Uterus (tissue), 4 donors: ENCODE results near the gene PPM1M. TPM values are rescaled to one million over a fixed set of nuclear protein-coding genes. Genes with fewer than 3 reads are reported as not detected.
"Not testable (repeated sequence)": the region's sequence is repeated elsewhere in the genome, so short reads cannot be mapped to it uniquely, and the experiment has no call there.

Experiments used
- DNase-seq, 2 donors: peaks; one replicate each; pipeline ENCODE4 v3.0.0-alpha.2; 2019 to 2020
- H3K27ac ChIP-seq, 2 donors: fragments of 200-600 bp; sonication (generic); 1 replicate in 1 of 2; 2 replicates in 1 of 2; pipeline ENCODE4 v1.5.1; 2016 to 2018
- H3K27me3 ChIP-seq, 2 donors: fragments of 200-600 bp; sonication (generic); one replicate each; pipeline ENCODE4 v1.5.1; 2018 to 2019; ENCODE audit warnings: control low read depth in 1 of 2
- H3K36me3 ChIP-seq, 2 donors: fragments of 200-600 bp; sonication (generic); one replicate each; pipeline ENCODE4 v1.5.1; 2019; ENCODE audit warnings: control low read depth in 1 of 2
- H3K4me1 ChIP-seq, 2 donors: fragments of 200-600 bp; sonication (generic); one replicate each; pipeline ENCODE4 v1.5.1; 2018 to 2019; ENCODE audit warnings: control low read depth in 1 of 2
- H3K4me3 ChIP-seq, 2 donors: fragments of 200-600 bp; sonication (generic); 1 replicate in 1 of 2; 2 replicates in 1 of 2; pipeline ENCODE4 v1.5.1; 2018 to 2019; ENCODE audit warnings: mild to moderate bottlenecking in 1 of 2
- H3K9me3 ChIP-seq, 2 donors: fragments of 200-600 bp; sonication (generic); one replicate each; pipeline ENCODE4 v1.5.1; 2019; ENCODE audit warnings: control low read depth in 1 of 2
- POLR2A ChIP-seq, 2 donors: fragments of 450-650 bp; IDR thresholded peaks; one replicate each; pipeline ENCODE4 v1.6.1; 2016; ENCODE audit warnings: antibody characterized with exemption in 2 of 2, mild to moderate bottlenecking in 1 of 2, moderate library complexity in 1 of 2
- intact Hi-C: fragments of 100-400 bp; cut with DNase I; formaldehyde crosslinking; loops from one replicate; pipeline ENCODE4 v1.15.1; 2023; ENCODE audit warnings: low total_unique reads
- total RNA-seq, 4 donors: library from RNA; depleted of rRNA in 3 of 4; stranded (reverse); fragments of >200 nt in 3 of 4; gene quantifications; one replicate each; pipeline versions ENCODE4 v1.1.0 to v1.2.4, GENCODE V29; 2014 to 2023
- TF ChIP-seq, protein P1 (sequence below), 4 experiments: fragments of 200-600 bp in 2 of 4; fragments of 450-650 bp in 2 of 4; sonication (generic) in 2 of 4; IDR thresholded peaks; one replicate each; pipeline ENCODE4 v1.5.1; 2016 to 2019; ENCODE audit warnings: antibody characterized with exemption in 4 of 4, mild to moderate bottlenecking in 2 of 4, moderate library complexity in 1 of 4
- donor health status: DM: yes; HTN: yes; CAD: no.

PPM1M gene
- total RNA-seq, 4 donors from 2014 or later, result 23.9 to 32.3 (median 31.5) TPM

DNA sequence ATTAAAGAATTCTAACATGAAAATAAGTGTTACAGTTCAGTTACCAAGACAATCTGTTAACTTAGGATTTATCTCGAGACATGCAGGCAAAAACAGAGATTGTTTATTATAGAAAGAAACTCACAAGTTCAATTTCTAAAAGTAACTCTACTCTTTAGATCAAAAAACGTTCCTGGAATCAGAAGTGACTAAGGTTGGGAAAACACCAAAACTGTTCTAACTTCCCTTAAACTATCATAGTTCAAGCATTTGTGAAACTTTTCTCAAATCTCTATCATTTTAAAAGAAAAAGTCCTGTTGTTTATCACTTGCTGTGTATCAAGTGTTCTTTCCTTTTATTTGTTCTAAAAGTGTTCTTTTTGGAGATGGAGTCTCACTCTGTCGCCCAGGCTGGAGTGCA, 24.2 kb downstream of the PPM1M start:
- no peaks in the 10 kb centered on the region for H3K36me3 ChIP-seq
- intact Hi-C loops, result no loop called here
- H3K27ac ChIP-seq, result peak overlapping the region; percentile 35 to 74

DNA sequence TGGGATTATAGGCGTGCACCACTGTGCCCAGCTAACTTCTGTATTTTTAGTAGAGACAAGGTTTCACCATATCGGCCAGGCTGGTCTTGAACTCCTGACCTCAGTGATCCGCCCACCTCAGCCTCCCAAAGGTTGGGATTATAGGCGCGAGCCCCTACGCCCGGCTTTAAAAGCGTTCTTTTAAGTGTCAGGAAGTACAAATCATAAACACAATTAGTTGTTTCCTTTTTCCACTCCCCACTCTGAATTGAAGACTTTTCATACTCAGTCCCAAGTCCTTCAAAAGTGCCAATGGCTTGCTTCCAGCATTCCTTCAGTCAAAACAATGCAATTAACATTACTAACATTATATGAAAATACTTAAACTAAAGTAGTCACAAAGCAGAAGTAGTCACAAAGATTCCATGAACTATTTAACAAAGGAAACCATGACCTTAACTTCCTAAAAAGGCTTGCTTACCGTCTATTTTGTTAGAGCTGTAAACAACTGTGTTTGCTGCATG, 24.7 kb downstream of the PPM1M start:
- no peaks in the 10 kb centered on the region for H3K36me3 ChIP-seq
- H3K4me3 ChIP-seq, result no peak overlapping the region
- TF ChIP-seq, protein P1, sequence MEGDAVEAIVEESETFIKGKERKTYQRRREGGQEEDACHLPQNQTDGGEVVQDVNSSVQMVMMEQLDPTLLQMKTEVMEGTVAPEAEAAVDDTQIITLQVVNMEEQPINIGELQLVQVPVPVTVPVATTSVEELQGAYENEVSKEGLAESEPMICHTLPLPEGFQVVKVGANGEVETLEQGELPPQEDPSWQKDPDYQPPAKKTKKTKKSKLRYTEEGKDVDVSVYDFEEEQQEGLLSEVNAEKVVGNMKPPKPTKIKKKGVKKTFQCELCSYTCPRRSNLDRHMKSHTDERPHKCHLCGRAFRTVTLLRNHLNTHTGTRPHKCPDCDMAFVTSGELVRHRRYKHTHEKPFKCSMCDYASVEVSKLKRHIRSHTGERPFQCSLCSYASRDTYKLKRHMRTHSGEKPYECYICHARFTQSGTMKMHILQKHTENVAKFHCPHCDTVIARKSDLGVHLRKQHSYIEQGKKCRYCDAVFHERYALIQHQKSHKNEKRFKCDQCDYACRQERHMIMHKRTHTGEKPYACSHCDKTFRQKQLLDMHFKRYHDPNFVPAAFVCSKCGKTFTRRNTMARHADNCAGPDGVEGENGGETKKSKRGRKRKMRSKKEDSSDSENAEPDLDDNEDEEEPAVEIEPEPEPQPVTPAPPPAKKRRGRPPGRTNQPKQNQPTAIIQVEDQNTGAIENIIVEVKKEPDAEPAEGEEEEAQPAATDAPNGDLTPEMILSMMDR (IDR thresholded peaks at IDR 0.05), result no peak
- no peak for TF ChIP-seq POLR2A (IDR thresholded peaks at IDR 0.05)
- no peaks in the 10 kb centered on the region for H3K9me3 ChIP-seq
- H3K27ac ChIP-seq, result peak overlapping the region; percentile 35 to 74
- peaks cover 6 to 13% of the 10 kb centered on the region in 2 donors for H3K4me1 ChIP-seq
- intact Hi-C loops, result no loop called here
- no peak for DNase-seq
- no peaks in the 10 kb centered on the region for H3K27me3 ChIP-seq

More for the DNA sequence above, 24.2 kb downstream of the PPM1M start:
- Histone ChIP-seq H3K4me3 (no peak overlapping the region), H3K9me3 (no peaks in the 10 kb centered on the region), H3K4me1 (peaks cover 6 to 13% of the 10 kb centered on the region in 2 donors), H3K27me3 (no peaks in the 10 kb centered on the region)
- DNase-seq, result no peak
- TF ChIP-seq, protein P1 (IDR thresholded peaks at IDR 0.05), result no peak
- no peak for TF ChIP-seq POLR2A (IDR thresholded peaks at IDR 0.05)

DNA sequence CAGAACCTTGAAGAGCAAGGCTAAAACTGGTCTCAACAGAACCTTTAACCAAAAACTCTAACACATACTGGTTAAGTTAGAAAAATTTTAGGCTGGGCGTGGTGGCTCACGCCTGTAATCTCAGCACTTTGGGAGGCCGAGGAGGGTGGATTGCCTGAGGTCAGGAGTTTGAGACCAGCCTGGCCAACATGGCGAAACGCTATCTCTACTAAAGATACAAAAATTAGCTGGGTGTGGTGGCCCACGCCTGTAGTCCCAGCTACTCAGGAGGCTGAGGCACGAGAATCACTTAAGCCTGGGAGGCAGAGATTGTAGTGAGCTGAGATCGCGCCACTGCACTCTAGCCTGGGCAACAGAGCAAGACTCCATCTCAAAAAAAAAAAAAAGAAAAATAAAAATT, 26.6 kb downstream of the PPM1M start:
- H3K4me1 ChIP-seq, result peaks cover 9 to 13% of the 10 kb centered on the region in 2 donors
- H3K36me3 ChIP-seq, H3K9me3 ChIP-seq, H3K4me3 ChIP-seq, H3K27me3 ChIP-seq, DNase-seq, intact Hi-C loops: not testable (repeated sequence)
- H3K27ac ChIP-seq, result peak overlapping the region in 1 of 2 donors; percentile 48

DNA sequence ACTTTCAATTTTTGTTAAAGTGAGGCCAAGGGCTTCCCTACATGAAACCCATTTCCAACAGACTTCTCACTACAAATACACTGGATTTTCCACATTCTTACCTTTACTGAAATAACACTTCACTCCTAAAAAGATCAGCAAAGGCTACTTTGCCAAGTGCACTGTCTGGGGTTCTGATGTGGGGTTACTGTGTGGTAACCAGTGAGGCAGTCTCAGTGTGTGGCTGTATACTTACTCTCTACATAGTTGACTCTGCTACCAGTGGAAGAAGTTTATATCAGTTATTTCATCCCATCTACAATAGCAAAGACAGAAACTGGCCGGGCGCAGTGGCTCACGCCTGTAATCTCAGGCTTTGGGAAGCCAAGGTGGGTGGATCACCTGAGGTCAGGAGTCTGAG, 27.3 kb downstream of the PPM1M start:
- Histone ChIP-seq H3K36me3 (no peaks in the 10 kb centered on the region), H3K4me3 (no peak overlapping the region), H3K27ac (no peak overlapping the region), H3K4me1 (peaks cover 9 to 13% of the 10 kb centered on the region in 2 donors), H3K27me3 (no peaks in the 10 kb centered on the region), H3K9me3 (no peaks in the 10 kb centered on the region)
- TF ChIP-seq POLR2A (IDR thresholded peaks at IDR 0.05), result no peak
- TF ChIP-seq, protein P1 (IDR thresholded peaks at IDR 0.05), result no peak
- no peak for DNase-seq
- intact Hi-C loops, result no loop called here

DNA sequence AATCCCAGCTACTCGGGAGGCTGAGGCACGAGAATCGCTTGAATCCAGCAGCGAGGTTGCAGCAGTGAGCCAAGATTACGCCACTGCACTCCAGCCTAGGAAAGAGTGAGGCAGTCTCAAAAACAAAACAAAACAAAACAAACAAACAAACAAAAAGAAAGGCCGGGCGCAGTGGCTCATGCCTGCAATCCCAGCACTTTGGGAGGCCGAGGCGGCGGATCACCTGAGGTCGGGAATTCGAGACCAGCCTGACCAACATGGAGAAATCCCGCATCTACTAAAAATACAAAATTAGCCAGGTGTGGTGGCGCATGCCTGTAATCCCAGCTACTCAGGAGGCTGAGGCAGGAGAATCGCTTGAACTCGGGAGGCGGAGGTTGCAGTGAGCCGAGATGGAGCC, 29.2 kb downstream of the PPM1M start:
- H3K27me3 ChIP-seq, H3K9me3 ChIP-seq, DNase-seq, H3K27ac ChIP-seq, H3K4me3 ChIP-seq, H3K36me3 ChIP-seq, intact Hi-C loops: not testable (repeated sequence)
- H3K4me1 ChIP-seq, result peaks cover 9 to 15% of the 10 kb centered on the region in 2 donors

DNA sequence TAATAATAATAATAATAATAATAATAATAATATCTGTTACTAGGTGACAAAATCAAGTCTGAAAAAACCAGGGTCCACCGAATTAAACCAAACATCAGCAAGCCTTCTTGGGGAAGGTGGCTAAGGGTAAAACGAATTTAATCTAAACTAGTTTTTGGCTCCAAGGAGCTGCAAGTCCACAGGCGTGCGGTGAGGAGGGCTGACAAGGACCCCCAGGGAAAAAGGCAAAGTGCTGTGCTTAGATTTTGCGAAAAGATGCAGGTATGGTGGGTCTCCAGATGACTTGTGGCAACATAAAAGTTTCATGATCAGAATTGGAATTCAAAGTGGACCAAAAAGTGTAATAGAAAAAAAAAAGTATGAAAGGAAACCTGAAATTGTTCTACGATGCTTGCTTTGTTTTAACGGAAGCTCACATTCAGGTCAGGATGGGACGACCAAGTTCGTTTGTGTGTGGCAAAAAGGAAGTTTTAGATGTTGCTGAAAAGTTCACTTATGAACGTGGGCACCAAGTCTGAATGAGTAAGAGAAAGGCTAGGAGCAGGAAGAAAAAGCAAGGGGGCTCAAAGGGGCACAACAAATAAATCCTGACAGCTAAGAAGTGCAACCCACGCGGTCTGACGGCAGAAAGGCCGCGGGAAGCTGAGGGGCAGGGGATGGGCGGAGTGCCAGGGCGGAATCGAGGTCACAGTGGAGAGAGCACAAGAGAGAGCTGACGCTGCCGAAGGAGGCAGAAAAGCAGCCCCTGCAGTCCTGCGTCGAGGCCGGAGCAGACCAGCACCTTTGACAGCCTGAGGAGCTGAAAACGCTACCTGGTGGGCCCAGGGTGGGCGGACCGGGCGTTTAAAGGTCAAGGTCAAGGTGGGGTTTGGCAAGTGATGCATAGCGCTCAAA, 31.8 kb downstream of the PPM1M start:
- Histone ChIP-seq H3K9me3 (no peaks in the 10 kb centered on the region), H3K4me1 (peaks cover 4 to 5% of the 10 kb centered on the region in 2 donors), H3K27ac (peak overlapping the region; percentile 93 to 97), H3K27me3 (no peaks in the 10 kb centered on the region), H3K4me3 (peak overlapping the region; percentile 81 to 88), H3K36me3 (no peaks in the 10 kb centered on the region)
- TF ChIP-seq POLR2A (IDR thresholded peaks at IDR 0.05), result peak in 1 of 2 donors; percentile 41
- TF ChIP-seq, protein P1 (IDR thresholded peaks at IDR 0.05), result no peak
- peak; percentile 65 to 67 for DNase-seq
- intact Hi-C loops, result no loop called here
